Adrenal gland (tissue), 5 donors: ENCODE measurements around the gene RGS12.

Experiments used
- POLR2A ChIP-seq, 2 donors: fragments of 450-650 bp; IDR thresholded peaks; one replicate each; pipeline ENCODE4 v1.6.1; 2017; ENCODE audit warnings: antibody characterized with exemption in 2 of 2, mild to moderate bottlenecking in 2 of 2, moderate library complexity in 1 of 2
- TF ChIP-seq, protein P1 (sequence below), 6 experiments: fragments of 450-650 bp in 4 of 6; fragments of 200-600 bp in 2 of 6; sonication (generic) in 1 of 6; IDR thresholded peaks; 1 replicate in 5 of 6; 2 replicates in 1 of 6; pipeline versions ENCODE4 v1.5.1 to v1.8.0; 2016 to 2021; ENCODE audit warnings: antibody characterized with exemption in 6 of 6, mild to moderate bottlenecking in 2 of 6, moderate library complexity in 1 of 6
- donor health status: DM: no; HTN: no; CAD: no.

DNA sequence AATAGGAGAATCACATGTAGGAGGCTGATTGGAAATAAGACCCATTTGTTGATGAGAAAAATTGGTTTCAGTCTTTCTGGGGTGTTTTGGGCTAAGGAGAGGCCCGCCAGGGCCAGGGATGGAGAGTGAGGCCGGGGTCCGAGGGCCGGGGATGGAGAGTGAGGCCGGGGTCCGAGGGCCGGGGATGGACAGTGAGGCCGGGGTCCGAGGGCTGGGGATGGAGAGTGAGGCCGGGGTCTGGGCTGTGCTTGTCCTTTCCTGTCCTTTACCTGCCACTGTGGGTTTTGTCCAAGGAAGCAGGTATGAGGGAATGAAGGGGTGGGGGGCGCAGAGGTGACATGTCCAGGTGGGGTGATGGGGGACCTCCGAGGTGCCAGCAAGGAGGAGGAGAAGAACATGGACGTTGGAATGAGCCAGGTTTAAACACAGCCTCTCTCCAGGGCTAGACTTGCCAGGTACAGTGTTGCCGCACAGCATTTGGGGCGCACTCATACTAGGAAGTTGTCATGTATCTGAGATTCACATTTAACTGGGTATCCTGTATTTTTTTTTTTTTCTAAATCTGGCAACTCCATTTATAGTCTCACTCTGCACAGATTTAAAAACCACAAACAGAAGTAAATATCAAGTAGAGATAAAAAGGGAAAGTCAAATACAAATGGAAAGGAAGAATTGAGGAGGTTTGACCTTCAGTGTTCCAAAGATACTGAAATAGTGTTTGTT is 8.8 kb downstream of the RGS12 start:
- no peak for TF ChIP-seq POLR2A (IDR thresholded peaks at IDR 0.05)
- TF ChIP-seq, protein P1, sequence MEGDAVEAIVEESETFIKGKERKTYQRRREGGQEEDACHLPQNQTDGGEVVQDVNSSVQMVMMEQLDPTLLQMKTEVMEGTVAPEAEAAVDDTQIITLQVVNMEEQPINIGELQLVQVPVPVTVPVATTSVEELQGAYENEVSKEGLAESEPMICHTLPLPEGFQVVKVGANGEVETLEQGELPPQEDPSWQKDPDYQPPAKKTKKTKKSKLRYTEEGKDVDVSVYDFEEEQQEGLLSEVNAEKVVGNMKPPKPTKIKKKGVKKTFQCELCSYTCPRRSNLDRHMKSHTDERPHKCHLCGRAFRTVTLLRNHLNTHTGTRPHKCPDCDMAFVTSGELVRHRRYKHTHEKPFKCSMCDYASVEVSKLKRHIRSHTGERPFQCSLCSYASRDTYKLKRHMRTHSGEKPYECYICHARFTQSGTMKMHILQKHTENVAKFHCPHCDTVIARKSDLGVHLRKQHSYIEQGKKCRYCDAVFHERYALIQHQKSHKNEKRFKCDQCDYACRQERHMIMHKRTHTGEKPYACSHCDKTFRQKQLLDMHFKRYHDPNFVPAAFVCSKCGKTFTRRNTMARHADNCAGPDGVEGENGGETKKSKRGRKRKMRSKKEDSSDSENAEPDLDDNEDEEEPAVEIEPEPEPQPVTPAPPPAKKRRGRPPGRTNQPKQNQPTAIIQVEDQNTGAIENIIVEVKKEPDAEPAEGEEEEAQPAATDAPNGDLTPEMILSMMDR (IDR thresholded peaks at IDR 0.05): no peak
